DND-41 (cell line): Measurements from ENCODE around the gene SLC6A11.

Experiments
- EZH2 ChIP-seq: IDR thresholded peaks from 3 replicates; pipeline ENCODE4 v1.6.1; 2012; ENCODE audit warnings: borderline replicate concordance, low read depth, mild to moderate bottlenecking, moderate library complexity, low read length, inconsistent platforms; ENCODE audit not compliant: severe bottlenecking
- TF ChIP-seq, protein P1 (sequence below): IDR thresholded peaks from 2 replicates; pipeline ENCODE4 v1.5.1; 2012; ENCODE audit warnings: borderline replicate concordance, low read length, moderate library complexity, mild to moderate bottlenecking; ENCODE audit not compliant: poor library complexity, severe bottlenecking; ENCODE audit errors: extremely low read depth

DNA sequence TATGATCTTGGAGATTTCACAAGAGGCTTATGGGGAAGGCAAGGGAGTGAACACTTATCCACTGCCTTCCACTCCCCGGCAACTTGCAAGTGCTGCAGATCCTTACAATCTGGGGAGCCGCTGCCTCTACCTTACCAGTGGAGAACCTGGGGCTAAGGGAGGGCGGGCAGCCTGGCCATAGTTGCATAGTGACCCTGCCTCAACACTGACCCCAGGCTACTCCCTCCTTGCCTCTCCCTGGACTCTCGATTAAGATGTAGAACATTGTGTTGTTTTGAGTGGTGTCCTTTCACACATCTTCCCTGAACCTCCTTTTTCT lies 30.6 kb downstream of the SLC6A11 start:
- TF ChIP-seq, protein P1, sequence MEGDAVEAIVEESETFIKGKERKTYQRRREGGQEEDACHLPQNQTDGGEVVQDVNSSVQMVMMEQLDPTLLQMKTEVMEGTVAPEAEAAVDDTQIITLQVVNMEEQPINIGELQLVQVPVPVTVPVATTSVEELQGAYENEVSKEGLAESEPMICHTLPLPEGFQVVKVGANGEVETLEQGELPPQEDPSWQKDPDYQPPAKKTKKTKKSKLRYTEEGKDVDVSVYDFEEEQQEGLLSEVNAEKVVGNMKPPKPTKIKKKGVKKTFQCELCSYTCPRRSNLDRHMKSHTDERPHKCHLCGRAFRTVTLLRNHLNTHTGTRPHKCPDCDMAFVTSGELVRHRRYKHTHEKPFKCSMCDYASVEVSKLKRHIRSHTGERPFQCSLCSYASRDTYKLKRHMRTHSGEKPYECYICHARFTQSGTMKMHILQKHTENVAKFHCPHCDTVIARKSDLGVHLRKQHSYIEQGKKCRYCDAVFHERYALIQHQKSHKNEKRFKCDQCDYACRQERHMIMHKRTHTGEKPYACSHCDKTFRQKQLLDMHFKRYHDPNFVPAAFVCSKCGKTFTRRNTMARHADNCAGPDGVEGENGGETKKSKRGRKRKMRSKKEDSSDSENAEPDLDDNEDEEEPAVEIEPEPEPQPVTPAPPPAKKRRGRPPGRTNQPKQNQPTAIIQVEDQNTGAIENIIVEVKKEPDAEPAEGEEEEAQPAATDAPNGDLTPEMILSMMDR, result no peak
- no peak for TF ChIP-seq EZH2
